RWPE2 (cell line): ENCODE data around the gene SIRT4.
"Not testable (repeated sequence)": the region's sequence is repeated elsewhere in the genome, so short reads cannot be mapped to it uniquely, and the experiment has no call there.

ENCODE experiments used
- ATAC-seq: fragments of 200-7000 bp; cut with Tn5 transposase; 3 replicates; pipeline ENCODE4 v1.9.1; 2021; ENCODE audit warnings: low read depth
- DNase-seq: peaks from one replicate; pipeline ENCODE4 v3.0.0-alpha.2; 2020; ENCODE audit warnings: low spot score
- H3K27ac ChIP-seq: fragments of 450-650 bp; 2 replicates; pipeline ENCODE4 v1.5.1; 2017; ENCODE audit warnings: mild to moderate bottlenecking; ENCODE audit not compliant: poor library complexity, severe bottlenecking
- H3K27me3 ChIP-seq: fragments of 250-450 bp; sonication (Bioruptor Pico); 2 replicates; pipeline ENCODE4 v1.5.1; 2021; ENCODE audit warnings: mild to moderate bottlenecking, moderate library complexity; ENCODE audit not compliant: insufficient read depth, poor library complexity, severe bottlenecking
- H3K36me3 ChIP-seq: fragments of 250-450 bp; sonication (Bioruptor Pico); 2 replicates; pipeline ENCODE4 v1.5.1; 2020; ENCODE audit warnings: low read depth, mild to moderate bottlenecking, moderate library complexity
- H3K4me1 ChIP-seq: fragments of 250-450 bp; sonication (Bioruptor Pico); 2 replicates; pipeline ENCODE4 v1.5.1; 2021; ENCODE audit warnings: mild to moderate bottlenecking, moderate library complexity; ENCODE audit not compliant: insufficient read depth, poor library complexity, severe bottlenecking
- H3K4me3 ChIP-seq: fragments of 250-450 bp; sonication (Bioruptor Pico); 2 replicates; pipeline ENCODE4 v1.5.1; 2021; ENCODE audit warnings: mild to moderate bottlenecking, moderate library complexity; ENCODE audit not compliant: severe bottlenecking
- H3K9me3 ChIP-seq: fragments of 250-450 bp; sonication (Bioruptor Pico); 2 replicates; pipeline ENCODE4 v1.5.1; 2021; ENCODE audit warnings: mild to moderate bottlenecking, moderate library complexity; ENCODE audit not compliant: severe bottlenecking
- TF ChIP-seq, protein P1 (sequence below): fragments of 450-650 bp; IDR thresholded peaks from one replicate; pipeline ENCODE4 v1.5.1; 2017; ENCODE audit warnings: mild to moderate bottlenecking, moderate library complexity; ENCODE audit not compliant: poor library complexity, severe bottlenecking

SIRT4 gene

DNA sequence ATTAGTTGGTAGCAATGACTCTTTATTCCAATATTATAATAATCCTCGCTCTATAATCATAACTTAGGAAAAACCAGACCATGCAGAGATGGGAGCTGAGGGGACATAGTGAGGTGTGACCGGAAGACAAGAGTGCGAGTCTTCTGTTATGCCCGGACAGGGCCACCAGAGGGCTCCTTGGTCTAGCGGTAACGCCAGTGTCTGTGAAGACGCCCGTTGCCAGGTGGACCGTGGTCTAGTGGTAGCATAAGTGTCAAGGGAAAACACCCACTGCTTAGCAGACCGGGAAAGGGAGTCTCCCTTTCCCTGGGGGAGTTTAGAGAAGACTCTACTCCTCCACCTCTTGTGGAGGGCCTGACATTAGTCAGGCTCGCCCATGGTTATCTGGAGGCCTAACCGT is 33.3 kb downstream of the SIRT4 start:
- not testable (repeated sequence) for H3K4me1 ChIP-seq, H3K27me3 ChIP-seq, H3K4me3 ChIP-seq, H3K9me3 ChIP-seq, ATAC-seq, H3K36me3 ChIP-seq, DNase-seq, H3K27ac ChIP-seq
- TF ChIP-seq, protein P1, sequence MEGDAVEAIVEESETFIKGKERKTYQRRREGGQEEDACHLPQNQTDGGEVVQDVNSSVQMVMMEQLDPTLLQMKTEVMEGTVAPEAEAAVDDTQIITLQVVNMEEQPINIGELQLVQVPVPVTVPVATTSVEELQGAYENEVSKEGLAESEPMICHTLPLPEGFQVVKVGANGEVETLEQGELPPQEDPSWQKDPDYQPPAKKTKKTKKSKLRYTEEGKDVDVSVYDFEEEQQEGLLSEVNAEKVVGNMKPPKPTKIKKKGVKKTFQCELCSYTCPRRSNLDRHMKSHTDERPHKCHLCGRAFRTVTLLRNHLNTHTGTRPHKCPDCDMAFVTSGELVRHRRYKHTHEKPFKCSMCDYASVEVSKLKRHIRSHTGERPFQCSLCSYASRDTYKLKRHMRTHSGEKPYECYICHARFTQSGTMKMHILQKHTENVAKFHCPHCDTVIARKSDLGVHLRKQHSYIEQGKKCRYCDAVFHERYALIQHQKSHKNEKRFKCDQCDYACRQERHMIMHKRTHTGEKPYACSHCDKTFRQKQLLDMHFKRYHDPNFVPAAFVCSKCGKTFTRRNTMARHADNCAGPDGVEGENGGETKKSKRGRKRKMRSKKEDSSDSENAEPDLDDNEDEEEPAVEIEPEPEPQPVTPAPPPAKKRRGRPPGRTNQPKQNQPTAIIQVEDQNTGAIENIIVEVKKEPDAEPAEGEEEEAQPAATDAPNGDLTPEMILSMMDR: peak; percentile 73

DNA sequence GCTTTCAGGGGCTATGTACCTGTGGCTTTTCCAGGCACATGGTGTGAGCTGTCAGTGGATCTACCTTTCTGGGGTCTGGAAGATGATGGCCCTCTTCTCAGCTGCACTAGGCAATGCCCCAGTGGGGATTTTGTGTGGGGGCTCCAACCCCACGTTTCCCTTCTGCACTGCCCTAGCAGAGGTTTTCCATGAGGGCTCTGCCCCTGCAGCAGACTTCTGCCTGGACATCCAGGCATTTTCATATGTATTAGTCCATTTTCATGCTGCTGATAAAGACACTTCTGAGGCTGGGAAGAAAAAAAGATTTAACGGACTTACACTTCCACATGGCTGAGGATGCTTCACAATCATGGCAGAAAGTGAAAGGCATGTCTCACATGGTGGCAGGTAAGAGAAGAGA is 34.3 kb downstream of the SIRT4 start:
- not testable (repeated sequence) for H3K27ac ChIP-seq, H3K4me1 ChIP-seq, H3K36me3 ChIP-seq, ATAC-seq, H3K27me3 ChIP-seq, H3K4me3 ChIP-seq, DNase-seq, H3K9me3 ChIP-seq

DNA sequence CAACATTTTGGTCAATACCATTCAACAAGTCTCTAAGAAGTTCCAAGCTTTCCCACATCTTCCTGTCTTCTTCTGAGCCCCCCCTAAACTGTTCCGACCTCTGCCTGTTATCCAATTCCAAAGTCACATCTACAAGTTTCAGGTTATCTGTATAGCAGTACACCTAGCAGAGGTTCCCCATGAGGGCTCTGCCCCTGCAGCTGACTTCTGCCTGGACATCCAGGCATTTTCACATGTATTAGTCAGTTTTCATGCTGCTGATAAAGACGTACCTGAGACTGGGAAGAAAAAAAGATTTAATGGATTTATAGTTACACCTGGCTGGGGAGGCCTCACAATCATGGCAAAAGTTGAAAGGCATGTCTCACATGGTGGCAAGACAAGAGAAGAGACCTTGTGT is 35.6 kb downstream of the SIRT4 start:
- Histone ChIP-seq H3K4me1 (no peaks in the 10 kb centered on the region), H3K4me3 (no peak overlapping the region), H3K36me3 (no peaks in the 10 kb centered on the region), H3K27me3 (no peaks in the 10 kb centered on the region), H3K27ac (no peak overlapping the region), H3K9me3 (no peaks in the 10 kb centered on the region)
- TF ChIP-seq, protein P1: no peak
- ATAC-seq (no peak), DNase-seq (no peak)

DNA sequence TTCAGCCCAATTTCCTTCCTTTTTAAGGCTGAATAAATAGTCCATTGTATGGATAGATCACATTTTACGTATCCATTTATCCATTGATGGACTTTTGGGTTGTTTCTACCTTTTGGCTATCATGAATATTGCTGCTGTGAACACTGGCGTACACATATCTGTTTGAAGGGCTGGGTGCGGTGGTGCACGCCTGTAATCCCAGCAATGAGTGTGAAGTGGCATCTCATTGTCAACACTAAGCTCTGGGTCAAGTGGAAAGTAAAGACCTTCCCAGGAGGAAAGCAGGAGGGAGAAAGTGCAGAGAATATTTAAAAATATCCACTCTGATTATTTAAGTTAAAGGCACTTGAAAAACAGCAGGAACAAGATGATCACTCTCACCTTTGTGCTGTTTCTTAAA is 37.1 kb downstream of the SIRT4 start:
- ATAC-seq: no peak
- no peak for DNase-seq
- H3K4me1 ChIP-seq: no peaks in the 10 kb centered on the region
- TF ChIP-seq, protein P1: no peak
- H3K27ac ChIP-seq: no peak overlapping the region
- no peaks in the 10 kb centered on the region for H3K36me3 ChIP-seq
- H3K4me3 ChIP-seq: no peak overlapping the region
- H3K27me3 ChIP-seq: no peaks in the 10 kb centered on the region
- H3K9me3 ChIP-seq: no peaks in the 10 kb centered on the region

DNA sequence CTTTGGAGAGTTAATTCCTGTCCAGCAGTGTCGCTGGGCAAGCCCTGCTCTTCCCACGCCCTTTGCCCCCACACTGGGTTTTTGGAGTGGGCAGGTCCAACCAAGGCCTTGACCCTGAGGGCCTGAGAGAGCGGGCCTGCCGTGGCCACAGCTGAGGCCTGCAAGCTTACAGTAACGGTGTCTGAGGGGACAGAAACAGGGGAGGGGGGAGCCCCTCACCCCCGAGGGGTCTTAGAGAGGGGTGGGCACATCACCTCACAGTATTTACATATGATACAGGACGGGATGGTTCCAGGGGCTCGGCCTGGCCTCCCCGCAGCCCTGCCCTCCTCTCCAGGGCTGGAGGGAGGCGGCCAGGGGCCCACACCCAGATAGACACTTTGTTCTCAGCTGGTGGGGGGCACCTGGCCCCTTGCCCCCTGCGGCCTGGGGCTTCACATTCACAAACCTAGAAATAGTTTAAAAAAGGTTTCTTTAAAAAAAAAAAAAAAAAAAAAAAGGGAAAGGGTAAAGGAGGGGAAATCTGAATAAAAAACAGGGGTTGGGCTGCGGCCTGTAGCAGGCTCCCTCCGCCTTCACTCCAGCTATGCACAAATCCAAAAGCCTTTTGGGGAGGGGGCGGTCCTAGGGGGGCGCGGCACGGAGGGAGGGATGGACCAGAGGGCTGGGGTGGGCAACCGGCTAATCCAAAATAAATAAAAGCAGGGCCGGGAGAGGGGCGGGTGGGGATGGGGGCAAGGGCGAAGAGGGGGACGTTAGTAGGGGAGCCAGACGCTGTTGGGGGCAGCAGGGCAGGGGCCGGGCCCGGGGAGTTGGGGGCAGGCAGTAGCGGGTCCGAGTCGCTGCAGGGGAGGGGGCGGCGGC is 40.3 kb downstream of the SIRT4 start:
- TF ChIP-seq, protein P1: no peak
- H3K4me1 ChIP-seq: no peaks in the 10 kb centered on the region
- ATAC-seq (no peak), DNase-seq (no peak)
- H3K27me3 ChIP-seq: no peaks in the 10 kb centered on the region
- no peak overlapping the region for H3K4me3 ChIP-seq
- H3K27ac ChIP-seq: no peak overlapping the region
- H3K9me3 ChIP-seq: no peaks in the 10 kb centered on the region
- no peaks in the 10 kb centered on the region for H3K36me3 ChIP-seq
